Esophagus muscularis mucosa (tissue), 3 donors: ENCODE results near the gene GPR132.

Experiments
- CTCF ChIP-seq, 3 experiments: fragments of 200-600 bp in 2 of 3; fragments of 450-650 bp in 1 of 3; sonication (generic) in 2 of 3; IDR thresholded peaks; one replicate each; pipeline ENCODE4 v1.5.1; 2017 to 2019; ENCODE audit warnings: antibody characterized with exemption in 3 of 3, mild to moderate bottlenecking in 2 of 3, moderate library complexity in 1 of 3
- POLR2A ChIP-seq: fragments of 450-650 bp; IDR thresholded peaks from one replicate; pipeline ENCODE4 v1.6.1; 2017; ENCODE audit warnings: antibody characterized with exemption, moderate library complexity, mild to moderate bottlenecking, low read depth

GRCh38 chr14:105042813-105043212 is 22.4 kb downstream of the GPR132 start:
- no peak for TF ChIP-seq POLR2A
- no peak for TF ChIP-seq CTCF (IDR thresholded peaks at IDR 0.05)
